ENCODE data around the gene TRPC4. TPM values are rescaled to one million over a fixed set of nuclear protein-coding genes. Genes with fewer than 3 reads are reported as not detected.

The TRPC4 gene
- total and polyA plus RNA-seq, 2 donors (not counting 1 experiment from before 2014, with no cell fraction given), result not detected

GRCh38 chr13:37690361-37690760 lies 179.2 kb downstream of the TRPC4 start:
- no peaks in the 10 kb centered on the region for H3K36me3 ChIP-seq (replicated peaks in 1 of 2; ENCODE audit: control extremely low read depth in 1 of 2, control insufficient read depth in 1 of 2, extremely low read depth in 1 of 2, insufficient read depth in 2 of 2, low read length in 1 of 2)
- TF ChIP-seq EZH2 (IDR thresholded peaks at IDR 0.05; ENCODE audit: borderline replicate concordance, insufficient read depth, low read depth, low read length, poor library complexity, severe bottlenecking) (no peak), CTCF (IDR thresholded peaks at IDR 0.05) (no peak)
- H3K27ac Mint-ChIP-seq, result no peak overlapping the region
- no peaks in the 10 kb centered on the region for H3K27me3 ChIP-seq (replicated peaks in 1 of 4; ENCODE audit: control extremely low read depth in 1 of 4, control insufficient read depth in 3 of 4, insufficient read depth in 4 of 4, low read length in 3 of 4)
- H3K27ac ChIP-seq (ENCODE audit: low read length in 2 of 2), result no peak overlapping the region
- H2AFZ ChIP-seq (ENCODE audit: insufficient read depth, low read depth, low read length, poor library complexity, severe bottlenecking), result no peak overlapping the region
- no peak overlapping the region for H3K4me3 Mint-ChIP-seq
- H3K9me3 Mint-ChIP-seq (ENCODE audit: insufficient read depth), result no peaks in the 10 kb centered on the region
- no peaks in the 10 kb centered on the region for H3K79me2 ChIP-seq (ENCODE audit: control insufficient read depth, insufficient read depth, low read length)
- H3K9ac ChIP-seq (ENCODE audit: low read length), result no peak overlapping the region
- H3K9me3 ChIP-seq (ENCODE audit: control extremely low read depth in 1 of 3, control insufficient read depth in 2 of 3, insufficient read depth in 1 of 3, low read length in 2 of 3), result no peaks in the 10 kb centered on the region
- no peaks in the 10 kb centered on the region for H3K4me1 ChIP-seq (ENCODE audit: control insufficient read depth in 2 of 2, insufficient read depth in 2 of 2, low read length in 2 of 2)
- POLR2A ChIA-PET, result no interaction called here
- 94% methylated on average over 3 of the region's 5 CpGs for WGBS (ENCODE audit: insufficient coverage)
- H4K20me1 ChIP-seq (ENCODE audit: control insufficient read depth, insufficient read depth, low read length, poor library complexity, severe bottlenecking), result no peaks in the 10 kb centered on the region
- intact Hi-C loops (cut with micrococcal nuclease), result no loop called here
- CTCF ChIA-PET, result no interaction called here
- no peaks in the 10 kb centered on the region for H3K27me3 Mint-ChIP-seq
- H3K4me2 ChIP-seq (replicated peaks; ENCODE audit: low read depth, low read length, poor library complexity, severe bottlenecking), result no peak overlapping the region
- DNase-seq (no peak), ATAC-seq (ENCODE audit: low read depth) (no peak)
- H3K4me3 ChIP-seq (ENCODE audit: control extremely low read depth in 1 of 5, extremely low read depth in 1 of 5, insufficient read depth in 1 of 5, low read depth in 2 of 5, low read length in 4 of 5), result no peak overlapping the region
- H3K4me1 Mint-ChIP-seq, result no peaks in the 10 kb centered on the region

GRCh38 chr13:37686501-37686900 lies 183.1 kb downstream of the TRPC4 start:
- TF ChIP-seq CTCF (IDR thresholded peaks at IDR 0.05) (no peak), EZH2 (IDR thresholded peaks at IDR 0.05; ENCODE audit: borderline replicate concordance, insufficient read depth, low read depth, low read length, poor library complexity, severe bottlenecking) (no peak)
- no peak overlapping the region for H3K4me3 Mint-ChIP-seq
- peaks cover 0 to 3% (median 0%) of the 10 kb centered on the region in 3 donors for H3K9me3 ChIP-seq (ENCODE audit: control extremely low read depth in 1 of 3, control insufficient read depth in 2 of 3, insufficient read depth in 1 of 3, low read length in 2 of 3)
- H3K27ac ChIP-seq (ENCODE audit: low read length in 2 of 2), result no peak overlapping the region
- H3K4me2 ChIP-seq (replicated peaks; ENCODE audit: low read depth, low read length, poor library complexity, severe bottlenecking), result no peak overlapping the region
- no peaks in the 10 kb centered on the region for H3K4me1 ChIP-seq (ENCODE audit: control insufficient read depth in 2 of 2, insufficient read depth in 2 of 2, low read length in 2 of 2)
- no peaks in the 10 kb centered on the region for H4K20me1 ChIP-seq (ENCODE audit: control insufficient read depth, insufficient read depth, low read length, poor library complexity, severe bottlenecking)
- WGBS (ENCODE audit: insufficient coverage), result no CpG with 5 or more reads among the region's 2 CpGs
- ChIA-PET CTCF (no interaction called here), POLR2A (no interaction called here)
- intact Hi-C loops (cut with micrococcal nuclease), result no loop called here
- no peaks in the 10 kb centered on the region for H3K27me3 Mint-ChIP-seq
- no peak for ATAC-seq (ENCODE audit: low read depth)
- H3K4me1 Mint-ChIP-seq, result no peaks in the 10 kb centered on the region
- DNase-seq, result no peak
- no peaks in the 10 kb centered on the region for H3K79me2 ChIP-seq (ENCODE audit: control insufficient read depth, insufficient read depth, low read length)
- no peak overlapping the region for H3K27ac Mint-ChIP-seq
- no peaks in the 10 kb centered on the region for H3K36me3 ChIP-seq (replicated peaks in 1 of 2; ENCODE audit: control extremely low read depth in 1 of 2, control insufficient read depth in 1 of 2, extremely low read depth in 1 of 2, insufficient read depth in 2 of 2, low read length in 1 of 2)
- no peak overlapping the region for H3K9ac ChIP-seq (ENCODE audit: low read length)
- no peaks in the 10 kb centered on the region for H3K9me3 Mint-ChIP-seq (ENCODE audit: insufficient read depth)
- H3K27me3 ChIP-seq (replicated peaks in 1 of 4; ENCODE audit: control extremely low read depth in 1 of 4, control insufficient read depth in 3 of 4, insufficient read depth in 4 of 4, low read length in 3 of 4), result no peaks in the 10 kb centered on the region
- no peak overlapping the region for H2AFZ ChIP-seq (ENCODE audit: insufficient read depth, low read depth, low read length, poor library complexity, severe bottlenecking)
- no peak overlapping the region for H3K4me3 ChIP-seq (ENCODE audit: control extremely low read depth in 1 of 5, extremely low read depth in 1 of 5, insufficient read depth in 1 of 5, low read depth in 2 of 5, low read length in 4 of 5)
